A673 (cell line): Measurements from ENCODE around the gene TTLL1.

Source experiments
- CTCF ChIP-seq: fragments of 300-800, 200-600 bp; sonication (generic); conservative IDR thresholded peaks from 2 replicates; pipeline ENCODE4 v1.5.1; 2017; ENCODE audit warnings: low read depth, mild to moderate bottlenecking, antibody characterized with exemption, low read length, moderate library complexity, mixed read lengths
- EZH2 ChIP-seq: fragments of 200-600 bp; sonication (generic); IDR thresholded peaks from 2 replicates; pipeline ENCODE4 v1.6.1; 2017; ENCODE audit warnings: borderline replicate concordance, low read depth, mild to moderate bottlenecking, mixed read lengths, antibody characterized with exemption, low read length; ENCODE audit not compliant: poor library complexity, severe bottlenecking

- TF ChIP-seq CTCF (no peak), EZH2 (no peak)
Measured at GRCh38 chr22:43092085-43092484, 2.9 kb upstream of the TTLL1 start.
